ENCODE results near the gene ADPRHL1.

Gene ADPRHL1

GRCh38 chr13:113458253-113459065, 5.2 kb upstream of the ADPRHL1 start:
- in situ Hi-C loops (cut with MboI; ENCODE audit: low pct_unique_long_range_greater_than_20kb, low sequenced_read_pairs, unreplicated experiment): no loop called here
- no peak for DNase-seq (ENCODE audit: low spot score)

GRCh38 chr13:113457510-113457909, 4.2 kb upstream of the ADPRHL1 start:
- no peak for TF ChIP-seq CTCF (IDR thresholded peaks at IDR 0.05; ENCODE audit: extremely low read depth, insufficient read depth, missing control alignments)
- in situ Hi-C loops (cut with MboI; ENCODE audit: low pct_unique_long_range_greater_than_20kb, low sequenced_read_pairs, unreplicated experiment): no loop called here

More at GRCh38 chr13:113458253-113459065, 5.2 kb upstream of the ADPRHL1 start:
- TF ChIP-seq CTCF (IDR thresholded peaks at IDR 0.05; ENCODE audit: extremely low read depth, insufficient read depth, missing control alignments): peak; percentile 30

GRCh38 chr13:113456116-113456702, 2.9 kb upstream of the ADPRHL1 start:
- in situ Hi-C loops (cut with MboI; ENCODE audit: low pct_unique_long_range_greater_than_20kb, low sequenced_read_pairs, unreplicated experiment): no loop called here
- no peak for TF ChIP-seq CTCF (IDR thresholded peaks at IDR 0.05; ENCODE audit: extremely low read depth, insufficient read depth, missing control alignments)
- DNase-seq (ENCODE audit: low spot score): no peak

More at GRCh38 chr13:113457510-113457909, 4.2 kb upstream of the ADPRHL1 start:
- DNase-seq (ENCODE audit: low spot score): no peak

- in situ Hi-C loops (cut with MboI; ENCODE audit: low pct_unique_long_range_greater_than_20kb, low sequenced_read_pairs, unreplicated experiment): no loop called here
- no peak for DNase-seq (ENCODE audit: low spot score)
- no peak for TF ChIP-seq CTCF (IDR thresholded peaks at IDR 0.05; ENCODE audit: extremely low read depth, insufficient read depth, missing control alignments)
Observed at GRCh38 chr13:113455384-113455783, 2.1 kb upstream of the ADPRHL1 start.

- in situ Hi-C loops (cut with MboI; ENCODE audit: low pct_unique_long_range_greater_than_20kb, low sequenced_read_pairs, unreplicated experiment): no loop called here
- no peak for TF ChIP-seq CTCF (IDR thresholded peaks at IDR 0.05; ENCODE audit: extremely low read depth, insufficient read depth, missing control alignments)
- no peak for DNase-seq (ENCODE audit: low spot score)
Observed at GRCh38 chr13:113454936-113455335, 1.6 kb upstream of the ADPRHL1 start.

- no peak for DNase-seq (ENCODE audit: low spot score)
- in situ Hi-C loops (cut with MboI; ENCODE audit: low pct_unique_long_range_greater_than_20kb, low sequenced_read_pairs, unreplicated experiment): no loop called here
- no peak for TF ChIP-seq CTCF (IDR thresholded peaks at IDR 0.05; ENCODE audit: extremely low read depth, insufficient read depth, missing control alignments)
Observed at GRCh38 chr13:113452466-113452865, 822 bp downstream of the ADPRHL1 start.

Data from GM13977 (cell line).